Embryonic facial prominence (tissue), 1 donor: ENCODE measurements around the gene LMBRD1.

Experiments
- DNase-seq: peaks from one replicate; pipeline ENCODE4 v3.0.0-alpha.2; 2016; ENCODE audit errors: extremely low spot score

LMBRD1 gene

GRCh38 chr6:69632932-69633331 lies 163.9 kb downstream of the LMBRD1 start:
- no peak for DNase-seq

GRCh38 chr6:69631552-69632346 lies 165.1 kb downstream of the LMBRD1 start:
- DNase-seq = no peak

- no peak for DNase-seq
These were observed 166.0 kb downstream of the LMBRD1 start for GRCh38 chr6:69630767-69631166.

GRCh38 chr6:69627625-69628024 lies 169.2 kb downstream of the LMBRD1 start:
- no peak for DNase-seq

- no peak for DNase-seq
These were observed 171.9 kb downstream of the LMBRD1 start for GRCh38 chr6:69624944-69625343.
